ENCODE measurements around the gene MRPL36. TPM values are rescaled to one million over a fixed set of nuclear protein-coding genes. Genes with fewer than 3 reads are reported as not detected.

MRPL36 gene
- total and polyA plus RNA-seq, 4 donors = 14.5 to 62.8 (median 40.4) TPM

GRCh38 chr5:1833264-1834021 lies 33.8 kb upstream of the MRPL36 start:
- ATAC-seq (ENCODE audit: insufficient read depth, low FRiP score) (no peak), DNase-seq (no peak)
- peaks cover 0 to 24% (median 9%) of the 10 kb centered on the region in 3 donors for H3K27me3 ChIP-seq (ENCODE audit: control insufficient read depth in 3 of 3, insufficient read depth in 3 of 3, low read length in 2 of 3)
- H3K9ac ChIP-seq (ENCODE audit: insufficient read depth in 1 of 2, low read length in 2 of 2) = no peak overlapping the region
- H3K9me3 ChIP-seq (ENCODE audit: control insufficient read depth in 4 of 4, insufficient read depth in 3 of 4, low read length in 3 of 4) = no peaks in the 10 kb centered on the region
- H3K4me3 ChIP-seq = no peak overlapping the region
- no peak overlapping the region for H3K27ac ChIP-seq (ENCODE audit: low read depth in 1 of 2, low read length in 1 of 2)
- WGBS, 2 donors = 87 to 88% methylated on average over 11 to 16 of the region's 16 CpGs
- no peak for TF ChIP-seq CTCF (IDR thresholded peaks at IDR 0.05; ENCODE audit: control extremely low read depth, extremely low read depth)
- no peaks in the 10 kb centered on the region for H3K4me1 ChIP-seq (ENCODE audit: control insufficient read depth in 5 of 5, insufficient read depth in 5 of 5, low read length in 5 of 5)
- H3K36me3 ChIP-seq (ENCODE audit: control insufficient read depth in 4 of 4, insufficient read depth in 4 of 4, low read length in 4 of 4) = no peaks in the 10 kb centered on the region

GRCh38 chr5:1832511-1833250 lies 33.0 kb upstream of the MRPL36 start:
- 74 to 78% methylated on average over 28 of the region's 28 CpGs for WGBS, 2 donors
- Histone ChIP-seq H3K27me3 (ENCODE audit: control insufficient read depth in 3 of 3, insufficient read depth in 3 of 3, low read length in 2 of 3) (peaks cover 0 to 22% (median 9%) of the 10 kb centered on the region in 3 donors), H3K9ac (ENCODE audit: insufficient read depth in 1 of 2, low read length in 2 of 2) (no peak overlapping the region), H3K27ac (ENCODE audit: low read depth in 1 of 2, low read length in 1 of 2) (no peak overlapping the region), H3K4me1 (ENCODE audit: control insufficient read depth in 5 of 5, insufficient read depth in 5 of 5, low read length in 5 of 5) (no peaks in the 10 kb centered on the region), H3K4me3 (no peak overlapping the region), H3K9me3 (ENCODE audit: control insufficient read depth in 4 of 4, insufficient read depth in 3 of 4, low read length in 3 of 4) (no peaks in the 10 kb centered on the region), H3K36me3 (ENCODE audit: control insufficient read depth in 4 of 4, insufficient read depth in 4 of 4, low read length in 4 of 4) (no peaks in the 10 kb centered on the region)
- ATAC-seq (ENCODE audit: insufficient read depth, low FRiP score) (no peak), DNase-seq (no peak)
- TF ChIP-seq CTCF (IDR thresholded peaks at IDR 0.05; ENCODE audit: control extremely low read depth, extremely low read depth) = no peak

- Histone ChIP-seq H3K4me1 (ENCODE audit: control insufficient read depth in 5 of 5, insufficient read depth in 5 of 5, low read length in 5 of 5) (no peaks in the 10 kb centered on the region), H3K9me3 (ENCODE audit: control insufficient read depth in 4 of 4, insufficient read depth in 3 of 4, low read length in 3 of 4) (no peaks in the 10 kb centered on the region), H3K4me3 (no peak overlapping the region), H3K27me3 (ENCODE audit: control insufficient read depth in 3 of 3, insufficient read depth in 3 of 3, low read length in 2 of 3) (peaks cover 0 to 22% (median 6%) of the 10 kb centered on the region in 3 donors), H3K27ac (ENCODE audit: low read depth in 1 of 2, low read length in 1 of 2) (no peak overlapping the region), H3K9ac (ENCODE audit: insufficient read depth in 1 of 2, low read length in 2 of 2) (no peak overlapping the region), H3K36me3 (ENCODE audit: control insufficient read depth in 4 of 4, insufficient read depth in 4 of 4, low read length in 4 of 4) (no peaks in the 10 kb centered on the region)
- no peak for TF ChIP-seq CTCF (IDR thresholded peaks at IDR 0.05; ENCODE audit: control extremely low read depth, extremely low read depth)
- DNase-seq (no peak), ATAC-seq (ENCODE audit: insufficient read depth, low FRiP score) (no peak)
- WGBS, 2 donors = 34 to 36% methylated on average over 14 of the region's 14 CpGs
Measured at GRCh38 chr5:1831677-1832313, 32.2 kb upstream of the MRPL36 start.
